ENCODE results near the gene MEI4.
"Not testable (repeated sequence)": the region's sequence is repeated elsewhere in the genome, so short reads cannot be mapped to it uniquely, and the experiment has no call there.

MEI4 gene

DNA sequence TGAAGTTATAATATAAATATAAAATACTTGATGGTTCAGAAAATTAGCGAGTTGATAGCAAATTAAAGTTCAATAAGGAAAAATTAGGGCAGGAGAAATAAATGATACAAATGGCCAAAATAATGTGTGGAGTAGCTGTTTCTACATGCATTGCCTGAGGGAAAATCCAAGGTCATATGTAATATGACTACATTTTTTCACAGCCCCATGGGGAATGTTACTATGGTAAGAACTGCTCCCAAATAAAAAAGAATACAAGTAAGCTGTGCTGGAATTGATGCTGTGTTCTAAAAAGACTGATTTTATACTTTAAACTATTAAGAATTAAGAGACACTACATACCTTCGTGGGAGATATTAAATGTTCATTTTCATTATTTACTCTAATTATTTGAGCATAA lies 34.1 kb downstream of the MEI4 start:
- DNase-seq, result no peak

DNA sequence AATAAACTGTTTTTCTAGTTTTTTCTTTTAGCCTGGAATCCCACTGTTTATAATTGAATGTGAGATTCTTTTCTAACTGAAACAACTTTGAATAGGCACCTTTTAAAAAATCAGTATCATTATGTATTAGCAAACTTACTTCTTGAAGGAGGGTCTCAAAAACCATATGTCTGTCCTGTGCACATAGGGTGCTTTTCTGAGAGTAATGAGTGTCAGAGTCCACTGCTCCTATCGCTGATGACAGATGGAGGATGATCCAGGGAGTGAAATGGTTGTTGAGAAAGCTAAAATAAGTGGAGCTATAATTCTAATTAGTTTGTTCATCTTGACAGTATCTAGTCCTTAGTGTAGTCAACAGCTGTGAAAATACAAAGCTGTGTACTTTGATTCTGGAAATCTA lies 35.8 kb downstream of the MEI4 start:
- no peak for DNase-seq

DNA sequence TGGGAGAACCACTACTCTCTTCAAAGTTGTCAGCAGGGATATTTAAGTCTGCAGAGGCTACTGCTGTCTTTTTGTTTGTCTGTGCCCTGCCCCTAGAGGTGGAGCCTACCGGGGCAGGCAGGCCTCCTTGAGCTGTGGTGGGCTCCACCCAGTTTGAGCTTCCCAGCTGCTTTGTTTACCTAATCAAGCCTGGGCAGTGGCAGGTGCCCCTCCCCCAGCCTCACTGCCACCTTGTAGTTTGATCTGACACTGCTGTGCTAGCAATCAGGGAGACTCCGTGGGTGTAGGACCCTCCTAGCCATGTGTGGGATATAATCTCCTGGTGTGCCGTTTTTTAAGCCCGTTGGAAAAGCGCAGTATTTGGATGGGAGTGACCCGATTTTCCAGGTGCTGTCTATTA lies 47.3 kb downstream of the MEI4 start:
- not testable (repeated sequence) for DNase-seq

DNA sequence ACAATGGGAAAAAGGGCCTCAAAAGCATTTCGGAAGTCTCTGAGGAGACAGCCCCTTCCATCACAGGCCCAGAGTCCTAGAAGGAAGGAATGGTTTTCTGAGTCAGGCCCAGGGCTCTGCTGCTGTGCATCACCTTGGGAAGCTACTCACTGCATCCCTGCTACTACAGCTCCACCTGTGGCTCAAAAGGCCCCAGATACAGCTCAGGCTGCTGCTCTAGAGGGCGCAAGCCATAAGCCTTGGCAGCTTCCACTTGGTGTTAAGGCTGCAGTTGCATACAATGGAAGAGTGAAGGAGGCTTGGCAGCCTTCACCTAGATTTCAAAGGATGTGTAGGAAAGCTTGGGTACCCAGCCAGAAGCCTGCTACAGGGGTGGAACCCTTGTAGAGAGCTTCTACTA lies 54.8 kb downstream of the MEI4 start:
- DNase-seq, result no peak

DNA sequence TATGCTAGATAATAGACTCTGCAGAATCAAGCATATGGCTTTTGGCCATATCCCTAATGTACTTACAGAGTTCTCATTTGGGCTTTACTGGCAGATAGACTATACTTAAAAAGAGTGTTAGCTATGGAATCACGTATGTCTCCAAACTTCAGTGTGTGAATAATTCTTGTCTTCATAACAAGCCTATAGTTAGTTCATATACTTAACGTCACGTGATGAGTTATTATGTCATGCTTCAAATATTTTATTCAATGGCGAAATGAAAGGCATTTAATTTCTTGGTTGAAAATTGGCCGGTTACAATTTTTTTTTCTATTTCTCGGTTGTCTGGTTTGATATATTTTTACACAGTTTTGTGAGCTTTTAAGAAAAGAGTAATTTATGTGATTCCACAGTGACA lies 62.7 kb downstream of the MEI4 start:
- DNase-seq, result no peak

DNA sequence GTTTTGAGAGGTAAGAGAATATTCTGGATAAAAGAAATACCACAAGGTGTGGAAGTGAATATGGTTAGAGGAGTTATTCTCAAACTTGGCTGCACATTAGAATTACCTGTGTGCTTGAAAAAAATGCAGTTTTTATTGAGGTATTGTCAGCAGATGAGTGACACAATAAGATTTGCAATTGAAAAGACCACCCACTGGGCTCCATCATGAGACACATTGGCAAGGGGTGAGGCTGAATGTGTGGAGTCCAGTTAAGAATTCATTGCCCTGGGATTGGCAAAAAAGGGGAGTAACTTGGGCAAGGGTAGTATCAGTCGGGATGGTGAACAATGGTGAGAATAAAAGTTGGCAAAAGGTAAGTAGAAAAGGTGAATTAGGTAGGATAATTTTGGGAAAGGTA lies 63.5 kb downstream of the MEI4 start:
- no peak for DNase-seq

DNA sequence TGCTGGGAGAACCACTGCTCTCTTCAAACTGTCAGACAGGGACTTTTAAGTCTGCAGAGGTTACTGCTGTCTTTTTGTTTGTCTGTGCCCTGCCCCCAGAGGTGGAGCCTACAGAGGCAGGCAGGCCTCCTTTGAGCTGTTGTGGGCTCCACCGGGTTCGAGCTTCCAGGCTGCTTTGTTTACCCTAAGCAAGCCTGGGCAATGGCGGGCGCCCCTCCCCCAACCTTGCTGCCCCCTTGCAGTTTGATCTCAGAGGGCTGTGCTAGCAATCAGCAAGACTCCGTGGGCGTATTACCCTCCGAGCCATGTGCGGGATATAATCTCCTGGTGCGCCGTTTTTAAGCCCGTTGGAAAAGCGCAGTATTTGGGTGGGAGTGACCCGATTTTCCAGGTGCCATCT lies 83.2 kb downstream of the MEI4 start:
- DNase-seq, result not testable (repeated sequence)

DNA sequence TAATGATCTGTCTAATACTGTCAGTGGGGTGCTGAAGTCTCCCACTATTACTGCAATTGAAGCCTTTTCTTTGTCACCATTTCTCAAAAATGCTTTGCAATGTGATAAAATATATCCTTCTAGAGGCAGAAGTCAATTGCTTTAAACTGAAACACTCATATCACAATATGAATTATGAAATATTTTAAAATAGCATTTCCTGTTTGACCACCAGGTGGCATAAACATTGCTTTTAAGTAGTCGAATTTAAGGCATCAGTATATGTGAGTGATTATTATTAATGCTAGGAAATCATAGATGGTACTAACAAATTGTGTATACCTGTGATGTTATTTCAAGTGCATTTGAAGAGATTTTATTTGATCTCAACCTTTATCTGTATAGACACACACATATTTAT lies 87.5 kb downstream of the MEI4 start:
- DNase-seq, result peak; percentile 10

DNA sequence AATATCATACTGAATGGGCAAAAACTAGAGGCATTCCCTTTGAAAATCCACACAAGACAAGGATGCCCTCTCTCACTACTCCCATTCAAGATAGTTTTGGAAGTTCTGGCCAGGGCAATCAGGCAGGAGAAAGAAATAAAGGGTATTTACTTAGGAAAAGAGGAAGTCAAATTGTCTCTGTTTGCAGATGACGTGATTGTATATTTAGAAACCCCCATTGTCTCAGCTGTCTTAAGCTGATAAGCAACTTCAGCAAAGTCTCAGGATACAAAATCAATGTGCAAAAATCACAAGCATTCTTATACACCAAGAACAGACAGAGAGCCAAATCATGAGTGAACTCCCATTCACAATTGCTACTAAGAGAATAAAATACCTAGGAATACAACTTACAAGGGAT lies 99.3 kb downstream of the MEI4 start:
- DNase-seq, result not testable (repeated sequence)

DNA sequence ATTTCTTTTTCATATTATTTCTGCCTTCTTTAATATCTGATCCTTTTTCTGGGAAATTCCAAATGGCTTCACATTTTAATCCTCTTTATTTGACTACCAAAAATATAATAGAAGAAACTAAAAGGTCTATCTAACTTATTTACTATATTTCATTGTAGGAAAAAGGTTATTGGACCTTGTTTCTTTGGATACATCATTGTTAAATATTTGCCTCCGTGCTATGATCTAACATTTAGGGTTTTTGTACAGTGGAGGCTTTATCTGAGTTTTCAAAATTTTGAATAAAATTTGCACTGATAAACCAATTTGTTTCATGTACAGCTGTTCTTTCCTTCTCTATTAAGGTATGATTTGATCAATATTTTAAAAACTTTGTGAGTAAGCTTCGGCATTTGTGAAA lies 109.5 kb downstream of the MEI4 start:
- no peak for DNase-seq

DNA sequence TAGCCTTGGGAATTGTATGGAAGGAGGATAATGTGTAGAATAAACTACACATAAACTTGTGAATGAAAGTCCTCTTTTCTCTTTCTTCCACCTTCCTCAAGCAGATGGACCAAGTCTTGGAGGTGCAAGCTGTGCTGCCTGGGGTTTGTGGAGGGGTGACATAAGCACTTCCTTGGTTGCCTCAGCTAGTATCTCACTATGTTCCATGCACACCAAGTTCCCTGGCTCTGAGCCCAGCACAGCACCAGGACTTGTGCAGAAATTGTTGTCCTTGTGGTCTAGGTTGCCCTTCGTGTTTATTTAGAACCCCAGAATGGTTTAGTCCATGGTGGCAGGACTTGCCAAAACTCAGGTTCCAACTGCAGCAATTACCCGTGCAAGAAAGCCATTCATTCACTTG lies 110.3 kb downstream of the MEI4 start:
- DNase-seq, result no peak

DNA sequence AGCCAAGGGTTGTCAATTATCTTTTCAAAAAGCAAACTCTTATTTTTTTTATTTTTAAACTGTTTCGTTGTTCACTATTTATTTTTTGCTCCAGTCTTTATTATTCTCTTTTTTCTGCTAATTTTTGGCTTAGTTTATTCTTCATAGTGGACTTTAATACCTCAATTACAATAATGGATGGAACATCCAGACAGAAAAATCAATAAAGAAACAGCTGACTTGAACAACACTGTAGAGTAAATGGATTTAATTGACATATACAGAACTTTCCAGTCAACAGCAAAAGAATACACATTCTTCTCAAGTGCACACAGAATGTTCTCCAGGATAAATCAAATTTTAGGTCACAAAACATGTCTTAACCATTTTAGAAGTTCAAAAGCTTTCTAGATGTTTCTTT lies 111.5 kb downstream of the MEI4 start:
- DNase-seq, result no peak

DNA sequence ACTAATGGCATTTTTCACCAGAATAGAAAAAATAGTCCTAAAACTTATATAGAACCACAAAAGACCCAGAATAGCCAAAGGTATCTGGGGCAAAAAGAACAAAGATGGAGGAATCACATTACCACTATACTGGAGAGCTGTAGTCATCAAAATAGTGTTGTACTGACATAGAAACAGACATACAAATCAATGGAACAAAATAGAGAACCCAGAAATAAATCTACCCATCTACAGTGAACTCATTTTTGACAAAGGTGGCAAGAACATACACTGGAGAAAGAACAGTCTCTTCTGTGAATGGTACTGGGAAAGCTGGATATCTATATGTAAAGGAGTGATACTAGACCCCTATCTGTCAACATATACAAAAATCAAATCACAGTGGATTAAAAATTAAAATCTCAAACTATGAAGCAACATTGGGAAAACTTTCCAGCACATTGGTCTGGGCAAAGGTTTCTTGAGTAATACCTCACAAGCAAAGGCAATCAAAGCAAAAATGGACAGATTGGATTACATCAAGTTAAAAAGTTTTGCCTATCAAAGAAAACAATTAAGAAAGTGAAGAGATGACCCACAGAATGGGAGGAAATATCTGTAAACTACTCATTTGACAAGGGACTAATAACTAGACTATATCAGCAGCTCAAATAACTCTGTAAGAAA lies 120.5 kb downstream of the MEI4 start:
- no peak for DNase-seq

DNA sequence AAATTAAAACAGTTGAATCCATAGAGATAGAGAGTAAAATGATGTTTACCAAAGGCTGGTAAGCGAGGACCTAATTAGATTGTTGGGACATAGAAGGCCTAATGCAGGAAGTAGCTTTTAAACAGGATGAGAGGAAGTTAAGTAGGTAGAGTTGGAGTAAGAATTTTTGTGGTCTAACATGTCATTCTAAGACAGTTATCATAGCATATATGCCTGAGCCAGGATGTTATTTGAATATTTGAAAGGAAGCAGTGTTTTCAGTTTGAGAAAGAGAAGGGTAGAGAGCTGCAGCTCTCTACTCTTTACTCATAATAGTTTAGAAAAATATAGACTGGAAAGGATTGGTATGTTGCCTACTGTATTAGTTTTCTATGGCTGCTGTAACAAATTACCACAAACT lies 121.6 kb downstream of the MEI4 start:
- no peak for DNase-seq

DNA sequence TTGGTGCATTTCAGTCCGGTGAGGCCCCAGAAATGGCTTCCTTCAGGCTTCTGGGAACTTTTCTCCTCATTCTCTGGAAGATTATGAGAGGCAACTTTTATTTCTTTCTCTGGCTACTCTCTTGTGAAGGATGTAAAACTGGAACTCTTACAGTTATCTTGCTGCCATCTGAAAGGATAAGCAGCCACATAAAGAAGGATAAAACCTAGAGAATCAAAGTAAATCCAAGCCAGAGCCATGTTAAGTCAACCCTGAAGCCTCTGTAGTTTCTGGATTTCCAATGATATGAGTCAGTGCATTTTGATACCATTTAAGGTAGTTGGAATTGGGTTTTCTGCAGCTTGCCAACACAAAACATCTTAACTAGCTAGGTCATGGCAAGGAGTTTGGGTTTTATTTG lies 123.6 kb downstream of the MEI4 start:
- no peak for DNase-seq

DNA sequence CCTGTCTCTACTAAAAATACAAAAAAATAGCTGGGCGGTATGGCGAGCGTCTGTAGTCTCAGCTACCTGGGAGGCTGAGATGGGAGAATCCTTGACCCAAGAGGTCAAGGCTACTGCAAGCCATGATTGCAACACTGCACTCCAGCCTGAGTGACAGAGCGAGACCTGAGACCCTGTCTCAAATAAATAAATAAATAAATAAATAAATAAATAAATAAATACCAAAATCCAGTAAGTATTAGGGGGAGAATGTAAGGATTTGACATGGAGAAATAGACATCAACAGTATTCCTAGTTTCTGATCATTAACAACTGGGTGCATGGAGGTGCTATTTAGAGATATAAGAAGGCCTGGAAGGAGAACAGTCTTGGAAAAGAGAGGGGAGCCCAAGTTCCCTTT lies 125.7 kb downstream of the MEI4 start:
- DNase-seq, result no peak

DNA sequence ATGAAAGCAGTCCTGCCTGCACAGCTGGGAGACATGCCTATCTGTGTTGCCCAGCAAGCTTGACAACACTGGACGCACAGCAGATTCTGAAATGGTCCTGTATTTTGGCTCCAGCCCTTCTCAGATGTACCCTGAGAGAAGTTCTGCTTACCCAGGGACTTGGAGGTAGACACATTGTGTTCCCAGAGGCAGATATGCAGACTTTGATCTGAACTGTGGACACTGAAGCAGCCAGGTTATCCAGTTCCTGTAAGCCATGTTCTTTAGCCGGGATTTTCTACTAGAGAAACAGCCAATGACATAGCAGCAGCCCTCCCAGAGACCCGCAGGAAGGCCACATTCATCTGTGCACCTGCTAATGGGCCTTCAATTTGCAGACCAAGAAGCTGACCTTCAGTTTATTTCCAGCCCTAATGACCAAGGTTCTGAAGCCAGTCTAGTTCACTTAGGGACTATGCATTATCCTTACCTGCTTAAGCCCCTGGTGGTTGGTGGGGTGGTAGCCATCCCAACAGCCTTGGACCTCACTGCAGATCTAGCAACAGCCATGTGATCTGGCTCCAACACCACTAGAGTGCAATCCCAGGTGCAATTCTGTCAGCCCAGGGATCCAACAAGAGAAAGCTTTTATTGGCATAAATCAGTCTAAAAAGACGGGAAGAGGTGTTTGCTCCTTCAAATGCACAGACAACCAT lies 134.2 kb downstream of the MEI4 start:
- DNase-seq, result no peak

DNA sequence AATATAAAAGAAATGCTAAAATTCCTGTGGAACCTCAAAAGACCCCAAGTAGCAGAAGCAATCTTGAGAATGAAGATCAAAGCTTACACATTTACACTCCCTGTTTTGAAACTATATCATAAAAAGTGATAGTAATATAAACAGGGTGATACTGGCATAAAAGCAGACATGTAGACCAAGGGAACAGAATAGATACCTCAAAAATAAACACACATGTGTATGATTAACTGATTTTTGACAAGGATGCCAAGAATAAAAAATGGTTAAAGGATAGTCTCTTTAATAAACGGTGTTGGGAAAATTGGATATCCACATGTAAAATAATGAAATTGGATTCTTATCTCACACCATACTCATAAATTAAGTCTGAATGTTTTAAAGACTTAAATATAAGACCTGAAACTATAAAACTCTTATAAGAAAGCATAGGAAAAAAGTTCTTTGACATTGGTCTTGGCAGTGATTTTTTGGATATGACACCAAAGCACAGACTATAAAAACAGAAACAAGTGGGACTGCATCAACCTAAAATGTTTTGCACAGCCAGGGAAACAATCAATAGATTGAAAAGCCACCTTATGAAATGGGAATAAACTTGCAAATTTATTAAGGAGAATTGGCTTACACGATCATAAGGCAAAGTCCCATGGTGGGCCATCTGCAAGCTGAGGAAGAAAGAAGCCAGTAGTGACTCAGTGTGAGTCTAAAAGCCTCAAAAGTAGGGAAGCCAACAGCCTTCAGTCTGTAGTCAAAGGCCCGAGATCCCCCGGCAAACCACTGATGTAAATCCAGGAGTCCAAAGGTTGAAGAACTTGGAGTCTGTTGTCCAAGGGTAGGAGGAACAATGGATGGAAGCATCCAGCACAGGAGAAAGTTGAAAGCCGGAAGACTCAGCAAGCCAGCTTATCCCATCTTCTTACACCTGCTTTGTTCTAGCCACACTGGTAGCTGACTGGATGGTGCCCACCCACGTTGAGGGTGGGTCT lies 144.3 kb downstream of the MEI4 start:
- no peak for DNase-seq

DNA sequence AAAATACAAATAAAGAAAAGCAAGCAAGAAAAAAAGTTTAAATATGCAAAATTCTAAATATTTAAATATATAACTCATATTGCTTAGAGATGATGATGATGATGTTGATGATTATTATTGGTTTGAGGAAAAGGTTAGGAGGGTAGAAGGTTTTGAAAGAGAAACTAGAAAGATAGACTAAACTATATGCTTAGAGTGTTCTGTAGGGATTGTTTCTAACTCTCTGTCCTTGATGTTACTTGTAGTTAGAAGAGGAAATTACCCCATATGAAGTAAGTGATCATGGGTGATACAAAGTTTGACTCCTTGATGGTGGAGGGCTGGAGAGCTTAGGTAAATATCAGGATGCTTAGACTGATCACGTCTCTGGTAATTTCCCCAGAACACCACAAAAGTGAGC lies 159.5 kb downstream of the MEI4 start:
- DNase-seq, result no peak

DNA sequence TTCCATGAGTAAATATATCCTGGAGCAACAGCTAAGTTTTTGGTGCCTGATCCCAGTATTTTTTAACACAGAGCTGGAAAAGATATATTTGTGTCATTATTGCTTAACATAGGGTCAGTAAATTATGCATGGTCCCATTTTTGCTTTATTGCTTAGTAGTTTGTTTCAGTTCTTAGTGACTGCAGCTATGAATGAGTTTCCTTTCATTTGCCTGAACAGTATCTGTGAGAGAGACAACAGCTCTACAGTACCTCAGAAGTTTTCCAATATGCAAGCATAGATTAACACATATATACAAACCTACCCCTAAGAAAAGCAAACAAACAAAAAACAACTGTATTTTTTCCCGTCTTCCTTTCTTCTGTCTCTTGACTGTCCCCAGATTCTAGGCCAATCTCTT lies 160.3 kb downstream of the MEI4 start:
- no peak for DNase-seq

DNA sequence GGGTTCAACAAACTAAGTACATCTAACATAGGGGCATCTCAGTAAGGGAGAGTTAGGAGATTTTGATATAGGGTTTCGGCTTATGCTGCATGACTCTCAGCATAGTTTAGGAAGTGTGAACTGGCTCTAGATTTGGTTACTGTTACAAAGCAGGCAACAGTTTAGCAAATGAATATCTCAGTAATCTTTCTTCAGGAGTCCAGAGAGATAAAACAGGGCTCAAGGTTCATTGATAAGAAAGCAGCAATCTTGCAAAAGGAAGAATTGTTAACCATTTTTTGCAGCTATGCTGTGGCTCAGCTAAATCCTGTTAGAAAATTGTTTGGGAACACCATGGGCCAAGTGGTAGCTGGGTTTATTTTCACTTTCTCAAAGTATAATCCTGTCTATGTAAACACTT lies 161.3 kb downstream of the MEI4 start:
- DNase-seq, result no peak

DNA sequence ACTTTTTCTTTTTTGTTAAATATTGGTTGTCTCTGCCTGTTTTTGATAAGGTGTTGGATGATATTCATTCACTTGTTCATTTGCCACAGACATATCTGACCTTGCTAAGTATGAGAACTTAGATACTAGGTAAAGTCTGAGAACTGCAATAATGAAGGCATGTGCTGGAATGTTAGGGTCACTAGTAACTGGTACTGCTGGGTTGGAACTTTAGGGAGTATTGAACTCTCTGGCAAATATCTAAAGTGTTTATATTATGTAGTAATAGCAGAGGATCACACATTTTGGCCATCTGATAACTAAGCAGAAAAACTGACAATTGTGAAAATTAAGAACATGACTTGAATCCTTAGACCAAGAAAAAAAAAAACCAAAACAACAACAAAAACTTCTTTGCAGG lies 162.7 kb downstream of the MEI4 start:
- DNase-seq, result no peak

DNA sequence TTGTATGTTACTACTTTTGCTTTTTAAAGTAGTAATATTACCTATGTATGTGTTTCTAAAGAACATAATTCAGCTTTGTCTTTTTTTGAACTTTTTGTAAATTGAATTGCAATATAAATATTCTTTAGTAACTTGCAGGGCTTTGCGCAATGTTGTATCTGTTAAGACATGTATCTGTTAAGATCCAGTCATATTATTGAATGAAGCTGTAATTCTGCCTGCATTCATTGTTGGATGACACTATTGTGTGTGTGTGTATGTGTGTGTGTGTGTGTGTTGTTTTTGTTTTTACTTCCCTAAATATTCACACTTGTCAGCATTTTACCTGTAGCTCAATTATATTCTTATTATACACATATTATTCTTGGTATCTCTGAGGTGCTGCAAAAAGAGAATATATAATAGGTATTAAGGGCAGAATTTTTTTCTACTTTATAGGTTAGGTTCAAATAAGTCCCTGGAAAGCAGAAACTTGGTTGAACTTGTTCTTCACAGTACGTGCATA lies 164.0 kb downstream of the MEI4 start:
- no peak for DNase-seq

DNA sequence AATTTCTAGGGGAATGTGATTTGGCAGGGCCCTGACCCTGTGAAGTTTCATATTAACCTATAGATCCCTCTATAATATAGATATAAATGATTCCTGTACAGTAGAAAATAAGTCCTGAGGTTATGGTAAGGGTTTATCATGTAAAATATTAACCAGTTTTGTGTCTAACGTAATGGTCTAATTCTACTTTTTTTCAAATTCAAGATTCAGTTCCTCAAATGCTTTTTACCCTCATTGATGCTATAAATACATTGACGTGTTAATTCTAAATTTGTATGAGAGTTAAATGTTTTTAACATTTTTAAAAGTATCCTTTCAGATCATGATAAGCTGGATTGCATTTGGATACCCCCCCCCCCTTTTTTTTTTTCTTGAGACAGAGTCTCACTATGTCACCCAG lies 169.4 kb downstream of the MEI4 start:
- DNase-seq, result no peak

Measured in fibroblast of skin of right biceps (primary cell).